D721Med (cell line): Measurements from ENCODE around the gene STN1.

Source experiments
- DNase-seq: peaks from one replicate; pipeline ENCODE4 v3.0.0; 2011; ENCODE audit warnings: low spot score; ENCODE audit not compliant: insufficient read length
- FAIRE-seq: peaks from 2 replicates; lab custom pipeline; 2011; peaks lifted over from hg19 to GRCh38; lab: Jason Lieb, UNC
- CTCF ChIP-seq: IDR thresholded peaks from 2 replicates; pipeline ENCODE4 v1.5.1; 2012; ENCODE audit warnings: mild to moderate bottlenecking, control low read depth; ENCODE audit not compliant: insufficient read depth; ENCODE audit errors: missing control alignments

STN1 gene

GRCh38 chr10:103854265-103854685 is 63.7 kb downstream of the STN1 start:
- FAIRE-seq: no peak
- DNase-seq: no peak
- no peak for TF ChIP-seq CTCF

GRCh38 chr10:103853428-103854264 is 64.3 kb downstream of the STN1 start:
- TF ChIP-seq CTCF: no peak
- FAIRE-seq (no peak), DNase-seq (no peak)

- FAIRE-seq (no peak), DNase-seq (no peak)
- no peak for TF ChIP-seq CTCF
Observed at GRCh38 chr10:103852856-103853255, 65.1 kb downstream of the STN1 start.

- no peak for FAIRE-seq
- no peak for TF ChIP-seq CTCF
Observed at GRCh38 chr10:103852189-103852711, 65.7 kb downstream of the STN1 start.

GRCh38 chr10:103851261-103851660 is 66.7 kb downstream of the STN1 start:
- TF ChIP-seq CTCF: no peak
- no peak for FAIRE-seq
- no peak for DNase-seq

More at GRCh38 chr10:103852189-103852711, 65.7 kb downstream of the STN1 start:
- no peak for DNase-seq

GRCh38 chr10:103850572-103850895 is 67.5 kb downstream of the STN1 start:
- DNase-seq (no peak), FAIRE-seq (no peak)
- TF ChIP-seq CTCF: no peak
